Common myeloid progenitor, CD34-positive (primary cell): Measurements from ENCODE around the gene EPHB3.

Experiments used
- CTCF ChIA-PET: fragments of 350-600 bp; sonication (Branson Sonifier 250); formaldehyde crosslinking; loops from one replicate; lab custom pipeline; 2021; ENCODE audit warnings: antibody characterized with exemption; lab: Charles Lee
- POLR2A ChIA-PET: fragments of 350-600 bp; sonication (Branson Sonifier 250); formaldehyde crosslinking; loops from one replicate; lab custom pipeline; 2021; ENCODE audit warnings: antibody characterized with exemption; lab: Charles Lee
- DNase-seq, 3 donors: peaks; one replicate each; pipeline versions ENCODE4 v3.0.0 to v3.0.0-alpha.2; 2013
- H3K27ac ChIP-seq, 2 experiments: 1 replicate in 1 of 2; 2 replicates in 1 of 2; pipeline ENCODE4 v1.7.0; 2013; ENCODE audit warnings: inconsistent platforms in 2 of 2, low read length in 2 of 2, mild to moderate bottlenecking in 2 of 2, low read depth in 1 of 2, moderate library complexity in 1 of 2; ENCODE audit not compliant: severe bottlenecking in 2 of 2, insufficient read depth in 1 of 2, poor library complexity in 1 of 2
- H3K27me3 ChIP-seq, 5 experiments: replicated peaks in 2 of 5; 1 replicate in 3 of 5; 2 replicates in 2 of 5; pipeline versions ENCODE4 v1.6.1 to v1.7.0; 2013; ENCODE audit warnings: low read length in 4 of 5, mild to moderate bottlenecking in 2 of 5, moderate library complexity in 2 of 5, inconsistent platforms in 1 of 5; ENCODE audit not compliant: insufficient read depth in 5 of 5, control insufficient read depth in 4 of 5
- H3K36me3 ChIP-seq, 4 experiments: 1 replicate in 2 of 4; 2 replicates in 2 of 4; pipeline versions ENCODE4 v1.6.1 to v1.7.0; 2013; ENCODE audit warnings: low read length in 3 of 4, control low read depth in 1 of 4, mild to moderate bottlenecking in 1 of 4; ENCODE audit not compliant: control insufficient read depth in 4 of 4, insufficient read depth in 4 of 4
- H3K4me1 ChIP-seq, 4 experiments: 1 replicate in 3 of 4; 2 replicates in 1 of 4; pipeline versions ENCODE4 v1.6.1 to v1.7.1; 2013; ENCODE audit warnings: low read length in 3 of 4, mild to moderate bottlenecking in 3 of 4, control low read depth in 1 of 4, inconsistent platforms in 1 of 4, moderate library complexity in 1 of 4; ENCODE audit not compliant: control insufficient read depth in 4 of 4, insufficient read depth in 4 of 4; ENCODE audit errors: control extremely low read depth in 1 of 4
- H3K4me3 ChIP-seq, 7 experiments: 1 replicate in 4 of 7; 2 replicates in 3 of 7; pipeline versions ENCODE4 v1.5.1 to v1.7.0; 2013; ENCODE audit warnings: mild to moderate bottlenecking in 7 of 7, low read length in 6 of 7, moderate library complexity in 6 of 7, inconsistent platforms in 2 of 7, low read depth in 2 of 7, control low read depth in 1 of 7; ENCODE audit not compliant: insufficient read depth in 4 of 7, control insufficient read depth in 1 of 7; ENCODE audit errors: extremely low read depth in 1 of 7
- H3K9me3 ChIP-seq, 5 experiments: 1 replicate in 4 of 5; 2 replicates in 1 of 5; pipeline versions ENCODE4 v1.6.1 to v1.7.1; 2013; ENCODE audit warnings: low read length in 4 of 5, mild to moderate bottlenecking in 2 of 5, inconsistent platforms in 1 of 5, low read depth in 1 of 5, moderate library complexity in 1 of 5; ENCODE audit not compliant: control insufficient read depth in 4 of 5, insufficient read depth in 2 of 5; ENCODE audit errors: control extremely low read depth in 1 of 5
- WGBS: methylation state at CpG from one replicate; pipeline ENCODE4 v1.1.5; 2013; ENCODE audit not compliant: insufficient coverage; 5-methylcytosine and 5-hydroxymethylcytosine counted together

Gene EPHB3

GRCh38 chr3:184563561-184563925 is 2.0 kb downstream of the EPHB3 start:
- peaks cover 0 to 69% (median 11%) of the 10 kb centered on the region in 5 experiments for H3K27me3 ChIP-seq
- 100% methylated on average over 3 of the region's 11 CpGs for WGBS
- H3K27ac ChIP-seq = no peak overlapping the region
- CTCF ChIA-PET = interaction anchor here (1.1 to 2.9 kb wide), 4 partner anchors 15 to 214 kb away, joined by 3 to 11 read pairs (median 5); no protein-coding TSS in a partner anchor
- peaks cover 0 to 23% (median 19%) of the 10 kb centered on the region in 4 experiments for H3K4me1 ChIP-seq
- POLR2A ChIA-PET = no interaction called here
- H3K4me3 ChIP-seq = no peak overlapping the region
- no peaks in the 10 kb centered on the region for H3K9me3 ChIP-seq
- DNase-seq = no peak
- H3K36me3 ChIP-seq = no peaks in the 10 kb centered on the region

GRCh38 chr3:184563941-184564684 is 2.5 kb downstream of the EPHB3 start:
- CTCF ChIA-PET = interaction anchor here (0.7 to 1.6 kb wide), 7 partner anchors 12 to 215 kb away, joined by 3 to 6 read pairs (median 4); no protein-coding TSS in a partner anchor
- 91% methylated on average over 12 of the region's 13 CpGs for WGBS
- Histone ChIP-seq H3K4me1 (peaks cover 0 to 28% (median 22%) of the 10 kb centered on the region in 4 experiments), H3K27me3 (peaks cover 0 to 69% (median 11%) of the 10 kb centered on the region in 5 experiments), H3K4me3 (no peak overlapping the region), H3K36me3 (no peaks in the 10 kb centered on the region), H3K9me3 (no peaks in the 10 kb centered on the region), H3K27ac (no peak overlapping the region)
- POLR2A ChIA-PET = no interaction called here
- DNase-seq = no peak

- WGBS = 94% methylated on average over 3 of the region's 5 CpGs
- H3K9me3 ChIP-seq = no peaks in the 10 kb centered on the region
- no peak overlapping the region for H3K4me3 ChIP-seq
- DNase-seq = no peak
- H3K27me3 ChIP-seq = peaks cover 0 to 69% (median 14%) of the 10 kb centered on the region in 5 experiments
- CTCF ChIA-PET = interaction anchor here (0.7 to 1.6 kb wide), 7 partner anchors 12 to 214 kb away, joined by 3 to 6 read pairs (median 4); no protein-coding TSS in a partner anchor
- no peak overlapping the region for H3K27ac ChIP-seq
- POLR2A ChIA-PET = no interaction called here
- peaks cover 0 to 34% (median 27%) of the 10 kb centered on the region in 4 experiments for H3K4me1 ChIP-seq
- no peaks in the 10 kb centered on the region for H3K36me3 ChIP-seq
Observed at GRCh38 chr3:184564685-184565385, 3.2 kb downstream of the EPHB3 start.

GRCh38 chr3:184565421-184566211 is 4.0 kb downstream of the EPHB3 start:
- Histone ChIP-seq H3K27me3 (peaks cover 3 to 69% (median 16%) of the 10 kb centered on the region in 5 experiments), H3K27ac (no peak overlapping the region), H3K9me3 (no peaks in the 10 kb centered on the region), H3K4me3 (no peak overlapping the region), H3K4me1 (peaks cover 0 to 32% (median 23%) of the 10 kb centered on the region in 4 experiments), H3K36me3 (no peaks in the 10 kb centered on the region)
- WGBS = 96% methylated on average over 12 of the region's 14 CpGs
- CTCF ChIA-PET = interaction anchor here (0.7 kb wide), 1 partner anchor 12 kb away, joined by 3 read pairs; no protein-coding TSS in a partner anchor
- POLR2A ChIA-PET = interaction anchor here (0.6 kb wide), 1 partner anchor 164 kb away, joined by 3 read pairs; no protein-coding TSS in a partner anchor
- no peak for DNase-seq

GRCh38 chr3:184566441-184567414 is 5.1 kb downstream of the EPHB3 start:
- no peak for DNase-seq
- Histone ChIP-seq H3K36me3 (no peaks in the 10 kb centered on the region), H3K27me3 (peaks cover 3 to 61% (median 17%) of the 10 kb centered on the region in 5 experiments), H3K9me3 (no peaks in the 10 kb centered on the region), H3K27ac (no peak overlapping the region), H3K4me3 (no peak overlapping the region), H3K4me1 (peaks cover 0 to 24% (median 14%) of the 10 kb centered on the region in 4 experiments)
- 90% methylated on average over 11 of the region's 14 CpGs for WGBS
- ChIA-PET CTCF (interaction anchor here (0.6 to 1.5 kb wide), 2 partner anchors 212 to 237 kb away, joined by 3 read pairs; no protein-coding TSS in a partner anchor), POLR2A (no interaction called here)
